HG02852 (cell line): ENCODE measurements around the gene SPOCK2.

Source experiments
- ATAC-seq: cut with Tn5 transposase; IDR thresholded peaks from one replicate; pipeline ENCODE4 v1.9.1; 2021; ENCODE audit warnings: mild to moderate bottlenecking, moderate library complexity; ENCODE audit not compliant: unreplicated experiment

The SPOCK2 gene

DNA sequence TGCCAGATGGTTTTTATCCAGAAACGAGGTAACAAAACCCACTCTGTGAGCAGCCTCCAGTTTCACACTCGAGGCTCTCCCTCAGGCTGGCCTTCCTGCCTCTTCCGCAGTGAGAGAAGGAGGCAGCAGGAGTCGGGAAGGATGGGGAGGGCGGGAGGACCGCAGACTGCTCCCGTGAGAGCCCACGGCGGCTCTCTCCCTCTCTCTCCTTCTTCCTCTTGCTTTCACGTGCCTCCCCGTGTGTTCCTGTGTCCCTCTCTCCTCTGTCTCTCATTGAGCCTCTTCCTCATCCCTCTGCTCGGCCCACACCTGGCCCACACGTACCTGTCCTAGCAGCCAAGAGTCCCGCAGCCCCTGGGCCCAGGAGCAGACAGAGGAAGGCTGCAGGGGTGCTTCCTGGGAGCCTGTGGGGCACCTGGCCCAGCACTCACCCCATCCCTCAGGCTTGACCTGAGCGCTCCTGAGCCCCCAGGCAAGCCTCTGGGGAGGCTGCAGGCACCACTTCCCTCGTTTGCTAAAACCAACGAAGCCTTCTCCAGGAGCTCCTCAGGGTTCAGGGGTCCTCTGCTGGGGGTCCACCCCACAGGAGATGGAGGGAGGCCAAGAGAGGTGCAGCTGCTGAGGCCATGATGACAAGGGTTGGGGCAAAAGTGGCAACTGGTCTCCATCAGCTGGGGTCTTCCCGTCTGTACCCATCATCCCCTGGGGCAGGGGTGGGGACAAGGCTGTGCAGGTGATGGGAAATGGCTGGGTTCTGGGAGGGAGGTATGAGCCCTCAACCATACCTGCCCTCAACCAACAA, 13.6 kb downstream of the SPOCK2 start:
- no peak for ATAC-seq

GRCh38 chr10:72073708-72074573, 14.4 kb downstream of the SPOCK2 start:
- no peak for ATAC-seq

GRCh38 chr10:72072639-72073038, 15.7 kb downstream of the SPOCK2 start:
- ATAC-seq: no peak

- no peak for ATAC-seq
Observed at GRCh38 chr10:72072046-72072445, 16.3 kb downstream of the SPOCK2 start.

- no peak for ATAC-seq
Observed at GRCh38 chr10:72069751-72070526, 18.4 kb downstream of the SPOCK2 start.

DNA sequence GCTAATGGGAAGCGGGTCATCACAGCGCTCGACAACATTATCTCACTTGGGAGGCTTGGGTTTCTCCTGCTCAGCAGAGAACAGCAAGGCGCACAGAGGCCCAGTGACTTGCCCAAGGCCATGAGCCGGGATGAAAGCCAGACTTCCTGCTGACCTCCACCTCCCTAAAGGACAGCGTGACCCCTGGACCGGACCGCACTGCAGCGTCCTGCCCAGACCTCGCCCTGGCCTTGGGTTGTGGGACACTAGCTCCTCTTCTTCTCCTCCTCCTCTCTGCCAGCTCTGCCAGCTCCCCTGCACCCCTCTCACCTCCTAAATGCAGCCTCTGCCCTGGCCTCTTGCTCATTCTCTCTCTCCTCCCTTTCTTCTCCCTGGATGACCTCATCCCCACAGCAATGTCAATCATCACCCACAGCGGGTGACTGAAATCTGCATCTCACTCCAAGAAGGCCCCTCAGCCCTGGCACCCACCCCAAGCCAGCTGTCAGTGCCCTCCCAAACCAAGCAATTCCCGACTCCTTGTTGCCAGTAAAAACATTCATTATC, 19.4 kb downstream of the SPOCK2 start:
- ATAC-seq: no peak

DNA sequence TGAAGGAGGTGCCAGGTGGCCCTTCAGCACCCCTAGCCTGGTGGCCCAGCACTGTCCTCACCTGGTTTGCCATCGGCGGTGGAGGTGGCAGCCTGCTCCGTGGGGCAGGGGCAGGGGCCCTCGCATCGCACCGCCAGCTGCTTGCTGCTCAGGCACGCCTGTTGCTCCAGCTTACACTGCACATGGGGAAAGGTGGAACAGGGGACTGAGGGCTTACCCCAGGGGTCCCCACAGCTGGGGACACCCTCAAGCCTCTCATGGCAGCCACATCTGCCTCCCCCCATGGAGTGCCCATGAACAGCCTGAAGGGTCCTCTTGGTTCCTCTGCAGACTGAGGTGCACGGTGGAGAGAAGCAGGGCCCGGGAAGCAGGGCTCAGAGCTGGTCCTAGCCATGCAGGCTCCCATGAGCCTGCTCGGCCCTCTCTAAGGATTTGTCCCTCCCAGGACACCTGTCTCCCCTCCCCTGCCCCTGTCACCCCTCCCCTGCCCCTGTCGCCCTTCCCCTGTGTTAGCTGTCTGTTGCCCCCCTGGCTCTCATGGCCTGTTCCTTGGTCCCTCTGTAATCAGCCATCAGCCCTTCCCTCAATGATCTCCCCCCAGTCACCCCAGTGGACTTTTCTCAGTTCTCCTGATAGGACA, 20.1 kb downstream of the SPOCK2 start:
- no peak for ATAC-seq

GRCh38 chr10:72067463-72068125, 20.8 kb downstream of the SPOCK2 start:
- no peak for ATAC-seq

DNA sequence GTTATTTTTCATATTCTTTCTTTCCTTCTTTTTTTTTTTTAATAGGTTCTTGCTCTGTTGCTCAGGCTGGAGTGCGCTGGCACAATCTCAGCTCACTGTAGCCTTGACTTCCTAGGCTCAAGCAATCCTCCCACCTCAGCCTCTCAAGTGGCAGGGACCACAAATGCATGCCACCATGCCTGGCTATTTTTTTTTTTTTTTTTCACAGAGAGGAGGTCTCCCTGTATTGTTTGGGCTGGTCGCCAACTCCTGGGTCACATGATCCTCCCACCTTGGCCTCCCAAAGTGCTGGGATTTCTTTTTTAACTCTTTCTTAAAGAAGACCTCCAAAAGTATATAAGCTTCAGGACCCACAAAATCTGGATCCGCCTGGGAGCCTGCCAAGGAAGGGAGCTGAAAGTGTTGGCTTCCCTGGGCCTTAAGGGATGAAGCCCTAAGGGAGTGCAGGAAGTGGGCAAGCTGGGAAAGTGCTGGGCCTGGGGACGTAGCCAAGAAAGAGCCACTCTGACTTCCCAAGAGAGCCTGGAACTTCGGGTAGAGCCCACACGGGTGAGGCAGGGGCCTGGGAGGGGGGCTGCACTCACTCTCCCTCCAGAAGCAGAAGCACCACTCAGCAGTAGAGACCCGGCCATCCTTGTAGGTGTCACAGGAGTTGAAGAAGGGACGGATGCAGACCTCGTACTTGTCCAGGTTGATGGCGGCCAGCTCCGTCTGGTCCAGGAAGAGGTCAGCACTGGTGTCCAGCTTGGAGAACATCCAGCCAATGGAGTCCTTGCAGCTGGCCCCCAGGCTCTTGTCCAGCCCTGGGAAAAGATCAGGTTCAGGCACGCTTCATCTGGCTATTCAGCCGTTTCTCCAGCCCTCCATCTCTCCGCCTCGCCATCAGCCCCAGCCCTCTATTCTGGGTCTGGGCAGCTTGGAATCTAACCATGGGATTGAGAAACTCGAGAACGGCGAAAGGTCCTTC, 21.8 kb downstream of the SPOCK2 start:
- ATAC-seq: no peak

DNA sequence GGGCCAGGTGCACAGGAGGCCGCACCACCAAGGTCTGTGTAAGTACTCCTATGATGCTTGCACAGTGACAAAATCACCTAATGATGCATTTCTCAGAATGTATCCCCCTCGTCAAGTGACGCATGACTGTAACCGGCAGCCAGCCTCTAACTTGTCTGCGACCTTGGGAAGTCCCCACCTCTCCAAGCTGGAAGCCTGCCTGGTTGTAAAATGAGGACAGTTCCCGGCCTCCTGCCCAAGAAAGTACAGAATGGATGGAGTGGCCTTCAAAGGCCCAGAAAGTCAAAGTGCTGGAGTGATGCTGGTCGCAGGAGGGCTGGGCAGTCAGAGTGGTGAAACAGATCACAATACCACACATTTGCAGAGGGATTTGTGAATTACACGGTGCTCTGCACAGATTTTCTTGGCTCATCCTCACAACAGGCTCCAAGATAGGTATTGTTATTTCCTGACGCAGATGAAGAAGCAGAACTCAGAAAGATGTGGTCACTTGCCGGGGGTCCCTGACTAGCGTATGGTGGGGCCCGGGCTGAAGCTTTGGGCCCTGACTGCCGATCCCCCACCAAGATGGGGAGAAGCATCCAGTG, 22.8 kb downstream of the SPOCK2 start:
- ATAC-seq: no peak

GRCh38 chr10:72063703-72064391, 24.5 kb downstream of the SPOCK2 start:
- no peak for ATAC-seq

- no peak for ATAC-seq
Observed at GRCh38 chr10:72062832-72063702, 25.3 kb downstream of the SPOCK2 start.

- no peak for ATAC-seq
Observed at GRCh38 chr10:72062382-72062781, 26.0 kb downstream of the SPOCK2 start.

- ATAC-seq: no peak
Observed at GRCh38 chr10:72061930-72062329, 26.4 kb downstream of the SPOCK2 start.

GRCh38 chr10:72061491-72061890, 26.9 kb downstream of the SPOCK2 start:
- ATAC-seq: no peak

- no peak for ATAC-seq
Observed at GRCh38 chr10:72059843-72060822, 28.2 kb downstream of the SPOCK2 start.
